H4 (cell line): ENCODE results near the gene CANT1. TPM values are rescaled to one million over a fixed set of nuclear protein-coding genes. Genes with fewer than 3 reads are reported as not detected.
A peak's percentile ranks its signal among the peaks of the same experiment; 100 is the strongest.
"Not testable (repeated sequence)": the region's sequence is repeated elsewhere in the genome, so short reads cannot be mapped to it uniquely, and the experiment has no call there.

Source experiments
- DNase-seq: peaks from one replicate; pipeline ENCODE4 v3.0.0-alpha.2; 2015; ENCODE audit warnings: low spot score
- total RNA-seq: library from RNA; depleted of rRNA; stranded (reverse); fragments of >200 nt; shearing (Covaris generic); gene quantifications from 2 replicates; pipeline ENCODE4 v1.2.3, GENCODE V29; 2014

CANT1 gene
- total RNA-seq, 1 experiment from 2014 or later, result 56.9 TPM

DNA sequence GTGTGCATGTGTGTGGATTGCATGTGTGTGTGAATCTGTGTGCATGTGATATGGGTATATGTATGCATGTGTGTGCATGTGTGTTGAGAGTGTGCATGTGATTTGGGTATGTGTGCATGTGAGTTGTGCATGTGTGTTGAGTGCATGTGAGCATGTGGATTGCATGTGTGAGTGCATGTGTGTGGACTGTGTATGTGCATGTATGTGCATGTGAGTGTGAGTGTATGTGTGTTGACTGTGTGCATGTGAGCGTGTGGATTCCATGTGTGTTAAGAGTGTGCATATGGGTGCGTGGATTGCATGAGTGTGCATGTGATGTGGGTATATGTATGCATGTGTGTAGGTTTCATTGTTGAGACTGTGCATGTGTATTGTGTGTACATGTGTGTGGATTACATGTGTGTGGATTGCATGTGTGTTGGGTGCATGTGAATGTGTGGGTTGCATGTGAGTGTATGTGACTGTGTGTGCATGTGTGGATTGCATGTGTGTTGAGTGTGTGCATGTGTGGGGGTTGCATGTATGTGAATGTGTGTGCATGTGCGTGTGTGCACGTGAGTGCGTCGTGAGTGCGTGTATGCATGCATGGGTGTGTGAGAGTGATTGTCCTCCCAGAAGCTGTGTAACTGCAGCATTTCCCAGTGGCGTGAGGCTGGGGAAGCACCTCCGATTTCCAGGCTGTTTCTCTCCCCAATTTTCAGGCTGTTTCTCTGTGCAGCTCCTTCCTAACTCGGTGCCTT lies 33.8 kb upstream of the CANT1 start:
- no peak for DNase-seq

DNA sequence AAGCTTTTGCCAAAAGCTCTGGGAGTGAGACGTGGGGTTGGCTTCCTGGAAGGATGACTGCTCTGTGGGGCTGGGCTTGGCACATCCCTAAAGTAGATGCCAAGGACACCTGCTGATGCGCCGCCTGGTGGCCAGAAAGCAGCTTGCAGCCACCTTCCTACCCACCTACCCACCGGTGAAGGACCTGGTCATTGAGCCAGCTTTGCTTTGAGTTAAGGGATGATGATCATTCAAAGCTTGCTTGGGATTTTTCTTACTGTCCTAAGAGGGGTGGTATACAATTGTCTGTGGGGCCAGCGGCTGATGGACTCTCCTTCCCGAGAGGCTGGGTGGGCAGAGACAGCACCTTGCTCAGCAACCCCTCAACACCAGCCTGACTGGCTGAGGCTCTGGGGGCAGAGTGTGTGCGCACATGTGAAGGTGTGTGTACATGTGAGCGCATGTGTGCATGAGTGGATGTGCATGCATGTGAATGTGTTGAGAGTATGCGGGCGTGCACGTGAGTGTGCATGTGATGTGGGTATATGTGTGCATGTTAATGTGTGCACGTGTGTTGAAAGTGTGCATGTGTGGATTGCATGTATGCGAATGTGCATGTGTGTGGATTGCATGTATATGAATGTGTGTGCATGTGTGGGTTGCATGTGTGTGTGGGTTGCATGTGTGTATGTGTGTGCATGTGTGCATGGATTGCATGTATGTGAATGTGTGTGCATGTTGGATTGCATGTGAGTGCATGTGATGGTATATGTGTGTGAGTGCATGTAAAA lies 33.0 kb upstream of the CANT1 start:
- DNase-seq, result peak; percentile 71

DNA sequence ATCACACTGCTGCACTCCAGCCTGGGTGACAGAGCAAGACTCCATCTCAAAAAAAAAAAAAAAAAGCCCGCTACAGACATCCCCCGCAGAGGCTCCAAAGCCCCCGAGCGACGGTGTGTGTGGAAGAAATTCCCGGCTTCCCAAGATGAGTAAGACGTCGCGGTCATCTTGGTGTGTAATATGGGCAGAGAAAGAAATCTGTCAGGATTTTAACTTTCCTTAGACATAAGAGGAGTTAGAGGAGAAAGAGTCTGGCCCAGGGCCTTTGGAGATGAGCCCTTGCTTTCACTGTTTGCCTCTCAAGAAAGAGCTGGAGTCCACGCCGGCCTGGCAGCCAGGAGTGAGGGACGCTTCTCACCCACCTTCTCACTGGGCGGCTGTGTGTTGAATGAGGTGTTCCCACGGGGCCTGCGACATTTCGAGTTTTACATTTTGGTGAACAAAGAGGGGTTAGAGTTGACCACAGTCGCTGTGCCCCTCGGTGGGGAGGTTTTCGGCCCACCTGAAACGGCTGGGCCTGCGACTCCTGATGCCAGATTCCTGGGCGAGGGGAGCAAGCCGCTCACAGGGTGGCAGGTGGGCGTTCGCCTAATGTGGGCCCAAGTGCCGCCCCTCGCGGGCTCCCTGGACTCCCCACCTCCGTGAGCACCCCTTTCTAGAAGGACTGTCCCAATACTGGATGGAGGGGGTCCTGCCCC lies 32.3 kb upstream of the CANT1 start:
- no peak for DNase-seq

DNA sequence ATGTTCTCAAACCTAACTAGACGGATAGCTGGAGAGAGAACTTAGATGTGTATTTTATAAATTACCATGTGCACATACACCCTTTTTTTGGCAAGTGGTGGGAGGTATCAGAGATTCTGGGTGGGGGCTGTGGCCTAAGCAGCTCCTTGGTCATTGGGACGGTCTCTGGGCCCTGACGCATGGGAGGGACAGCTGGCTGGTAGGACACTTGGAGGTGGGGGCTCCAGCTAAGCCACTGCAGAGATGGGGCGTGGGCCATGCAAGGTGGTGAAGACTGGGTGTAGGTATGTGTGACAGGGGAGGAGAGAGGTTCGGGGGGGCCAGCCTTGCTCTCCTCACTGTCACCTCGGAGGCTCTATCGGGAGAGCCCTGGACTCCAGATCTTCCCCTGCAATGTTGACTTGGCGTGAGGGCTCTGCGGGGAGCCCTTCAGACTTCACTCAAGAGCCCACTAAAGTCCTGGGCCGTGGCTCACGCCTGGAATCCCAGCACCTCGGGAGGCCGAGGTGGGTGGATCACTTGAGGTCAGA lies 31.5 kb upstream of the CANT1 start:
- no peak for DNase-seq

DNA sequence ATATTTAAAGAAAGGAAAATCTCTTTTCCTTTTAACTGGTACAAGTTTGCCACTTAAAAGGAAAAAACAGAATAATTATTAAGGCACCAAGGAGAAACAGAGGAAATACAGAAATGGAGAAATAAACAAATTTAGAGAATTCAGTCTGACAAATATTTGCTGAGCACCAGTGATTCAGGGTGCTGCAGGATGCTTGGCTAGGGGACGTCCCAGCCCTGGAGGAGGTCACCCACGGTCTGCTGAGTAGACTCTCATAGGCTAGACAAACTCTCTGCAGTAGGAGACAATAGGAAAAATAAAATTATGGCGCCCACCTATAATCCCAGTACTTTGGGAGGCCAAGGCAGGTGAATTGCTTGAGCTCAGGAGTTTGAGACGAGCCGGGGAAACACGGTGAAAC lies 30.3 kb upstream of the CANT1 start:
- DNase-seq, result no peak

- no peak for DNase-seq
Measured at GRCh38 chr17:79039171-79039570, 29.6 kb upstream of the CANT1 start.

DNA sequence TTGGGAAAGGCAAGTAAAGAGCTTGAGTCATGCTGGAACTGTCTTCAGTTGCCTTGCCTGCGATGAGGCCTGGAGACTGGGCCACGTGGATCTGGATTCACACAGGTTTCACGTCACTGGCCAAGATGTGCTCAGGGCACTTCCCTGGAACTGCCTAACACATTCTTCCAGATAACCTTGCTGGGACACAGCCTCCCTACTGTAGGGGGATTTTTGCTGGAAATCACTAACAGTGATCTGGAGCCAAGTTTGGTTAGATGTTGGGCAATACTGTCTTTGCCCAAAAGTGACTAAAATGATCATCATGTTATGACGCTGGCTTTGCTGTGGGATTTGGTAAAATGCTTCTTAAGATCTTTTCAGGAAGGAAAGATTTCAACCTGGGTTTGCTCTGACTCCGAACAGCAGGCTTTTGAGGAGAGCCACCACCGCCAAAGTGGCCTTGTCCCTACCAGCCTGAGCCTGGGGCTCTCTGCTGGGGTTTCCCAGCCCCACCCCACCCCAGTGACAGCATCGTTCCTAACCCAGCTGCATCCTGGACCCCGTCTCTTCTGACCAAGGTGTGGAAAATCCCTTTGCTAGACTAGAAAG lies 29.1 kb upstream of the CANT1 start:
- peak; percentile 53 for DNase-seq

DNA sequence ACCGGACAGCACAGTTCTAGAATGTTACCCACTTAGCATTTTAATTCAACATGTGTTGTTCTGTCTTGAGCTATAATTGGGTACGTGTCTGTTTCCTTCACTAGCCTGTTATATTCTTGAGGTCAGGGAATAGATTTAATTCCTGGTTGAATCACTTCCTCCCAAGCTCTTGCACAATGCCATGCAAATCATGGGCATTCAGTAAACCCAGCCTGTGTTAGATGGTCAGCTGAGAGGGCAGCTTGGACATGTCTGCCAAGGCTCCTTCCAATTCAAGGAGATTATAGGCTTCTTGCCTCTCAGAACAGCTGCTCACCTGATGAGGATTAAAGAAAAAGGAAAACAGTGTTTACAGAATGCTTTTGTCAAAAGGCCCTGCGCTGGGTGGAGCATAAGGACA lies 27.0 kb upstream of the CANT1 start:
- DNase-seq, result peak; percentile 91

GRCh38 chr17:79036181-79036580 lies 26.6 kb upstream of the CANT1 start:
- DNase-seq, result no peak

- DNase-seq, result no peak
Measured at GRCh38 chr17:79035686-79036085, 26.1 kb upstream of the CANT1 start.

DNA sequence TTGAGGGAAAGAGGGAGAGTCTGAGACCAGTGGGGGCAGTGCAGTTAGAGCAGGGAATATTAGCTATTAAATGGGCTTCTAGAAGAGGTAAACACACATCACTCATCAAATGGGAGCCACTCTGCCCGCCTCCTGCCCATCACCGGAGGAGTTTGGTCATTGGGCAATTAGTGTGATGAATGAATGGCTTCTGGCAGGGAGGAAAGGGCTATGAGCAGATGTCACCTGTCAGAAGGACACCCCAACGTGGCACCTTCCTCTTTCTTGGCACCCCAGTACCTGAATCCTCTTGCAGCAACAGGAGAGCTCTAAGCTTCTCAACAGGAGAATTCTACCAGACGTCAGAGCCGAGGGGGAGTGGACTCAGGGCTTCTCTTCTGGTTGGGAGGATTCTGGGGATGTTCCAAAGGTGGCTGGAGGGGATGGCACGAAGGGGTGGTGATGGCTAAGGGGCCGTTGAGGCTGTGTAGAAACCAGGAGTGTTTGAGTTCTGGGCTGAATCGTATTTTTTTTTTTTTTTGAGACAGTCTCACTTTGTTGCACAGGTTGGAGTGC lies 25.4 kb upstream of the CANT1 start:
- no peak for DNase-seq

GRCh38 chr17:79033741-79034501 lies 24.4 kb upstream of the CANT1 start:
- DNase-seq, result no peak

GRCh38 chr17:79033046-79033616 lies 23.6 kb upstream of the CANT1 start:
- DNase-seq, result no peak

GRCh38 chr17:79031996-79032875 lies 22.7 kb upstream of the CANT1 start:
- no peak for DNase-seq

DNA sequence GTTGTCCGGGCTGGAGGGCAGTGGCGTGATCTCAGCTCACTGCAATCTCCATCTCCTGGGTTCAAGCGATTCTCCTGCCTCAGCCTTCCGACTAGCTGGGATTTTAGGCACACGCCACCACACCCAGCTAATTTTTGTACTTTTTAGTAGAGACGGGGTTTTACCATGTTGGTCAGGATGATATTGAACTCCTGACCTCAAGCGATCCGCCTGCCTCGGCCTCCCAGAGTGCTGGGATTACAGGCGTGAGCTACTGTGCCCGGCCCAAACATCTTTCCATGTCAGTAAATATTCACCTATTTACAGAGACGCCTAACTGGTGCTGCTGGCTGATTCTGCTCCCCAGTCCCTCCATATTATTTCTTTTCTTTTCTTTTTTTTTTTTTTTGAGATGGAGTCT lies 21.1 kb upstream of the CANT1 start:
- DNase-seq, result not testable (repeated sequence)

DNA sequence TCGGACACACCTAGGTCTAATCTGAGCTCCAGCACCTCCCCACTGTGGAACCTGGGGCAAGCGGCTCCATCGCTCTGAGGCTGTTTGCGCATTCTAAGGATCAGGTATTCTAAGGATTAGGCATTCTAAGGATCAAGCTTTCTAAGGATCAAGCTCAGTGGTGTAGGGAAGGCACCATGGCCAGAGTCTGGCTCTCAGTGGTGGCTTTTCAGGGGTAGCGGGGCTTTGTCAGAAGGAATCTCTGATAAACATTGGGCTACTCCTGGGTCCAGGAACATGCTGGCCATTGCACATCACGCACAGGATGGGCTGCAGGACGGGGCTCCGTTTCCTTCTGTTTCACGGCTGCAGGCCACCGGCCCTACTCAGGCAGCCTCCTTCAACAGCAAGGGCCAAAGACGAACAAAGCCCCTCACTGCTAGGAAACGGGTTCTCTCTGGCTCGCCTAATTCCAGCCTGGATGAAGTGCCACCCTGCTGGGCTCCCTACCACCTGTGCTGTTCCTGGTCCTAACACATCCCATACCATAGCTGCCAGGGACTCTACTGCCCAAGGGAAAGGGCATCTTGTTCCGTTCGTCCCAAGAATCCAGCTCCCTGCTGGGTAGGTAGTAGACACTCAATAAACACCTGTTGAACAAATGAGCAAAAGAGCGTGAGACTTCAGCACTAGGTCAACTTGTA lies 19.9 kb upstream of the CANT1 start:
- no peak for DNase-seq

DNA sequence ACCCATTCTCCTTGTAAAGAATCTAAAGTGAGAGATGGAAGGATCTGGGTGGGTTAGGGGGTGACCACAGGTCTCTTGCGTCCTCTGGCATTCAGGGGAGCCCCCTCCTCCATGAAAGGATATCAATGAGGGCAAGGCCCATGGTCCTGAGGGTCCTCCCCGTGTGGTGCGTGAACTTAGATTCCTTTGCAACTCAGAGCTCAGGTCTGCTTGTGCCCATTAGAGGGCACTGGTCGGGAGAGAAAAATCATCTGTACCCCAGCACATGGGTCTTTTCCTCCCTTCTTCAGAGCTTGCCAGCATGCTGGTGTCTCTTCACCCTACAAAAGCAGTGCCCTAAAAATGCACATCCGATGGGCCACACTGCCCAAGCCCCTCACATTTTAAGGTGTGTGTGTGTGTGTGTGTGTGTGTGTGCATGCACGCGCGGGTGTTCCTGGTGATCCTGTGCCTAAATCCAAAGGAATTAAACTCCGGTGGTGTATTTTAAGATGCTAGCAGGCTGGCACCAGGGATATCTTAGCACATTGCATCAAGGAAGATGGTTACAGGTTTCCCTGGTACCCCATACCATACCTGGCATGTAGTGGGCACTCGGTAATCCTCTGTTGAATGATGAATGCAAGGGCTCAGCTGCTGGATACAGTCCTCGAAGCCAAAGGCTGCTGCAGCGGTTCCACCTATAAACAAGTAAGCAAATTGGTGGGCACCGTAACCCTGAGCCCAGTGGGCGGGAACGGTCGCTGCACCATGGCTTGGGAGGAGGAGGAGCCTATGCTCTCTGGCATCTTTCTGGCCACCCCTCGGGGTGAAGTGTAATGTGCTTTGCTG lies 19.1 kb upstream of the CANT1 start:
- DNase-seq, result peak; percentile 48

DNA sequence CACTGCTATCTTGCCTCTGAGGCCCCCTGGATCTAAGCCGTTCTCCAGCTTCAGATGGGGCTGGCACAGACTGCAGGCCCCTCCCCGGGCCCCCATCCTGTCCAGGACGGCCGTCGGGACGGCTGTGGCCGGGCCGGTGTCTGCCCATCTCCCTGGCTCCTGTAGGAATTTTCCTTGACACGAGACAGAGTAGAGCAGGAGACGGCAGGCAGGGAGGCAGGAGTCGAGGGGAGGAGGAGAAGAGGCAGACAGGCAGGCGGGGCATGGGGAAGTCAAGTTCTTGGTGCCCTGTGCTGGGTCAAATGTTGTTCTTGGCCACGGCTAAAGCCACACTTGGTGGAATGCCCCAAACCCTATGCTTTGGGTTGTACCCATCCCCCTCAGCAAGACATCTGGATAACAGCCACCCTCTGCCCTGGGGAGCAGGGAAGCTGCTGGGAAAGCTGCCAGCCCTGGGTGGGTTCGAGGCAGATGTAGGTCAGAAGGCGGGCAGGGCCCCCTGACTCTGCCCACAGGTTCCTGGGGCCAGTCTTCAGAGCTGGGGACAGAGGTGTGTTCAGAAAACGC lies 18.4 kb upstream of the CANT1 start:
- peak; percentile 82 for DNase-seq
